ENCODE measurements around the gene CRYZ.

GRCh38 chr1:74780594-74780993 lies 47.7 kb upstream of the CRYZ start:
- no peak for TF ChIP-seq POLR2AphosphoS5 (IDR thresholded peaks at IDR 0.05; ENCODE audit: low read depth, low read length)
- TF ChIP-seq, protein P1, sequence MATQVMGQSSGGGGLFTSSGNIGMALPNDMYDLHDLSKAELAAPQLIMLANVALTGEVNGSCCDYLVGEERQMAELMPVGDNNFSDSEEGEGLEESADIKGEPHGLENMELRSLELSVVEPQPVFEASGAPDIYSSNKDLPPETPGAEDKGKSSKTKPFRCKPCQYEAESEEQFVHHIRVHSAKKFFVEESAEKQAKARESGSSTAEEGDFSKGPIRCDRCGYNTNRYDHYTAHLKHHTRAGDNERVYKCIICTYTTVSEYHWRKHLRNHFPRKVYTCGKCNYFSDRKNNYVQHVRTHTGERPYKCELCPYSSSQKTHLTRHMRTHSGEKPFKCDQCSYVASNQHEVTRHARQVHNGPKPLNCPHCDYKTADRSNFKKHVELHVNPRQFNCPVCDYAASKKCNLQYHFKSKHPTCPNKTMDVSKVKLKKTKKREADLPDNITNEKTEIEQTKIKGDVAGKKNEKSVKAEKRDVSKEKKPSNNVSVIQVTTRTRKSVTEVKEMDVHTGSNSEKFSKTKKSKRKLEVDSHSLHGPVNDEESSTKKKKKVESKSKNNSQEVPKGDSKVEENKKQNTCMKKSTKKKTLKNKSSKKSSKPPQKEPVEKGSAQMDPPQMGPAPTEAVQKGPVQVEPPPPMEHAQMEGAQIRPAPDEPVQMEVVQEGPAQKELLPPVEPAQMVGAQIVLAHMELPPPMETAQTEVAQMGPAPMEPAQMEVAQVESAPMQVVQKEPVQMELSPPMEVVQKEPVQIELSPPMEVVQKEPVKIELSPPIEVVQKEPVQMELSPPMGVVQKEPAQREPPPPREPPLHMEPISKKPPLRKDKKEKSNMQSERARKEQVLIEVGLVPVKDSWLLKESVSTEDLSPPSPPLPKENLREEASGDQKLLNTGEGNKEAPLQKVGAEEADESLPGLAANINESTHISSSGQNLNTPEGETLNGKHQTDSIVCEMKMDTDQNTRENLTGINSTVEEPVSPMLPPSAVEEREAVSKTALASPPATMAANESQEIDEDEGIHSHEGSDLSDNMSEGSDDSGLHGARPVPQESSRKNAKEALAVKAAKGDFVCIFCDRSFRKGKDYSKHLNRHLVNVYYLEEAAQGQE (IDR thresholded peaks at IDR 0.05; ENCODE audit: insufficient read depth in 1 of 2, low read depth in 2 of 2, low read length in 2 of 2) = no peak
- no peak for TF ChIP-seq TAF1 (IDR thresholded peaks at IDR 0.05; ENCODE audit: borderline replicate concordance, insufficient read depth, low read length)
- no peak for TF ChIP-seq SIN3A (IDR thresholded peaks at IDR 0.05; ENCODE audit: borderline replicate concordance, insufficient read depth, low read length)

Measured in PFSK-1 (cell line).